Colonic mucosa (tissue), 4 donors: ENCODE data around the gene PRM2. TPM values are rescaled to one million over a fixed set of nuclear protein-coding genes. Genes with fewer than 3 reads are reported as not detected.
A peak's percentile ranks its signal among the peaks of the same experiment; 100 is the strongest.

ENCODE experiments used
- DNase-seq: peaks from one replicate; pipeline ENCODE4 v3.0.0-alpha.2; 2020
- H3K27ac ChIP-seq: fragments of 200-600 bp; one replicate; pipeline ENCODE4 v1.8.0; 2021
- H3K27me3 ChIP-seq: fragments of 200-600 bp; one replicate; pipeline ENCODE4 v1.8.0; 2021
- H3K36me3 ChIP-seq: fragments of 200-600 bp; one replicate; pipeline ENCODE4 v1.8.0; 2021
- H3K4me1 ChIP-seq: fragments of 200-600 bp; one replicate; pipeline ENCODE4 v1.8.0; 2021; ENCODE audit warnings: mild to moderate bottlenecking
- H3K4me3 ChIP-seq: fragments of 200-600 bp; one replicate; pipeline ENCODE4 v1.8.0; 2021
- H3K9ac ChIP-seq, 2 donors: one replicate each; pipeline ENCODE4 v1.7.0; 2013; ENCODE audit warnings: control low read depth in 2 of 2, low read depth in 2 of 2, low read length in 2 of 2
- H3K9me3 ChIP-seq: fragments of 200-600 bp; one replicate; pipeline ENCODE4 v1.8.0; 2021
- intact Hi-C: fragments of 100-400 bp; cut with DNase I; formaldehyde crosslinking; loops from one replicate; pipeline ENCODE4 v1.14.1; 2022
- total RNA-seq, 2 donors: library from RNA; stranded (reverse); fragmentation: NEBNext Ultra II Directional in 1 of 2; extraction: Animal tissue kit (Norgen Biotek cat#: 25700) in 1 of 2; gene quantifications; one replicate each; pipeline ENCODE4 v1.2.1, GENCODE V29; 2021
- TF ChIP-seq, protein P1 (sequence below): fragments of 200-600 bp; IDR thresholded peaks from one replicate; pipeline ENCODE4 v1.8.0; 2022; ENCODE audit warnings: antibody characterized with exemption, mild to moderate bottlenecking
- donor health status: healthy.
- donor health status: DM: no; HTN: no; CAD: no.
- donor health status: DM: no; HTN: no; CAD: no.

Gene PRM2
- total RNA-seq, 2 donors from 2014 or later, result not detected

DNA sequence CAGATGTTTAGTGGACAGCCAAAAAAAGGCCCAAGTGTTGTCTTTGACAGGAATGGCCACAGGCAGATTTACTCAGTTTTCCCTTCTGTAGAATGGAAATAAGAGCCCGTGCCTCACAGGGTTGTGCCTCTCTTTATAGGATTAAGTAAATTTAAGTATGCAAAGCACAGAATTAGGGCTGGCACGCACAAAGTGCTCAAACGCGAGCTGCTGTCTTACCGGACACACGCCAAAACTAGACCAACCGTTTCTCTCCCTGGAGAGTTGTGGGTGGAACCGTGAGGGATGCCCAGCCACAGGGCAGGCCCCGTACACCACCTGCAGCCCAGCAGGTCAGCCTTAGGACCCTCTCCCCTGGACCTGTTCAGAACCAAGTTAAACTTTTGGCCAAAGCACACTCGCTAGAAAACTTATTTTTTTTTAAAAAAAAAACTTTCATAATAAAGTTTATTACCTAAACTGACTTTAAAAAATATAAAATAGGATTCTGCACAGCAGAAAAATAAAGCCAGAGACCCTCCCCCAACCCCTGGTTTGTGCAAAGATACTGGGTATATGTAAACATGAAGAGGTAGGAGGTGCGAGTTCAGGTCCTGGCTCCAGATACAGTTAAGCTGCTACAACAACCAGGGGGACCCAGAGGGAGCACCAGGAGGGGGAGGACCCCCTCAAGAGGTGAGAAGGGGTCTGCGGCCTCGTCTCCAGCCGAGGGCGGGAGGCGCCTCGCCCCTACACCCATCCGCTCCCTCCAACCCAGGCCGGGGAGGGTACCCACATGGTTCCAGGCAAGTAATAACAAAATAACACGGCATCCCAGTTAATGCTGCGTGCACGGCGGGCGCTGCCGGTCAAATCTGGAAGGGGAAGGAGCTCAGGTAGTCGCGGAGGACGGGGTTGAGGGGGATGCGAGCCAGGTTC, 22.0 kb downstream of the PRM2 start:
- Histone ChIP-seq H3K4me1 (peaks cover 8% of the 10 kb centered on the region), H3K9ac (peak overlapping the region; percentile 63 to 86), H3K27me3 (no peaks in the 10 kb centered on the region), H3K4me3 (peak overlapping the region; percentile 93), H3K36me3 (no peaks in the 10 kb centered on the region), H3K27ac (peak overlapping the region; percentile 96), H3K9me3 (no peaks in the 10 kb centered on the region)
- intact Hi-C loops, result loop anchor here (10.0 kb wide), 1 partner anchor 149 kb away; no protein-coding TSS in a partner anchor
- no peak for DNase-seq
- TF ChIP-seq, protein P1, sequence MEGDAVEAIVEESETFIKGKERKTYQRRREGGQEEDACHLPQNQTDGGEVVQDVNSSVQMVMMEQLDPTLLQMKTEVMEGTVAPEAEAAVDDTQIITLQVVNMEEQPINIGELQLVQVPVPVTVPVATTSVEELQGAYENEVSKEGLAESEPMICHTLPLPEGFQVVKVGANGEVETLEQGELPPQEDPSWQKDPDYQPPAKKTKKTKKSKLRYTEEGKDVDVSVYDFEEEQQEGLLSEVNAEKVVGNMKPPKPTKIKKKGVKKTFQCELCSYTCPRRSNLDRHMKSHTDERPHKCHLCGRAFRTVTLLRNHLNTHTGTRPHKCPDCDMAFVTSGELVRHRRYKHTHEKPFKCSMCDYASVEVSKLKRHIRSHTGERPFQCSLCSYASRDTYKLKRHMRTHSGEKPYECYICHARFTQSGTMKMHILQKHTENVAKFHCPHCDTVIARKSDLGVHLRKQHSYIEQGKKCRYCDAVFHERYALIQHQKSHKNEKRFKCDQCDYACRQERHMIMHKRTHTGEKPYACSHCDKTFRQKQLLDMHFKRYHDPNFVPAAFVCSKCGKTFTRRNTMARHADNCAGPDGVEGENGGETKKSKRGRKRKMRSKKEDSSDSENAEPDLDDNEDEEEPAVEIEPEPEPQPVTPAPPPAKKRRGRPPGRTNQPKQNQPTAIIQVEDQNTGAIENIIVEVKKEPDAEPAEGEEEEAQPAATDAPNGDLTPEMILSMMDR, result no peak

DNA sequence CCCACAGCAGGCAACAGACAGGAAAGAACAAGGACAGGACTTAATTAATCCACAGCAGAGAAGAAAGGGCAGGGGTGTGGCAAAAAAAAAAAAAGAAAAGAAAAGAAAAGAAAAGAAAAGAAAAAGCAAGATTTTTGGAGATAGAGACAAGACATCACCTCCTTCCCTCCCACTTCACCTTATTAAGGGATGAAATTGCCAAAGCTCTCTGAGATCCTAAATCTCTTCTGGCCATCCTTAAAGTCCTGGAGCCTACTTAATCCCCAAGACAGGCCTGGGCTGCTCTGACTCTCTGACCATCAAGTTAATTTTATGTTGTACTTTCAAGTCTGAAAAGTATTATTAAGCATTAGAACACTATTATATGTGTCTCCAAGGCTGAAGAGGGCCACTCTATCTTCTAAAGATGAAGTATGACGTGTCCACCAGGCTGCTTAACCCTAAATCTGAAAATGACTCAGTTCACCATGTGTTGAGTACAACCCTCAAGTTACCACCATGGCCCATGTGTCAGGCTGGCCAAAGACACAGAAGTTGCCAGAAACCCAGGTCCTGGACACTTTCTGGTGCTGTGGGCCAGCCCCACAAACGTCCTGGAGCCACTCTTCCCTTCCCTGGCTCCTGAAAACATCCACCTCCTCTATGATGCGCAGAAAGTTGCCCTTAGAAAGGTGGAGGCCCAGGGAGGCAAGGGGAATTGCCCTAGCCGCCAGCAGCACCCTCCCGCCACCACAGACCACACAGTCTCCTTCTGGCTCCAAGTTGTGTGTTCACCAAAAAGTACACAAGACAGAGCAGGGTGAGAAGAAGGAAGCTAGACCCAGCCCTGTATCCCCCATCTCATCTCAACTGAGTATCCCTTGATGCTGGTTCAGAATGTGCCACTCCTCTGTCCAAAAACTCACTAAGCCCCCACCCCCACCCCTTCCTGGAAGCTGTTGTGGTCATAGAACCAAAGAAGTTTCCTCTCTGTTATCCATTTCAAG, 23.0 kb downstream of the PRM2 start:
- Histone ChIP-seq H3K27me3 (no peaks in the 10 kb centered on the region), H3K9me3 (no peaks in the 10 kb centered on the region), H3K36me3 (no peaks in the 10 kb centered on the region), H3K9ac (peak overlapping the region; percentile 12 to 32), H3K4me1 (peaks cover 8% of the 10 kb centered on the region), H3K27ac (no peak overlapping the region), H3K4me3 (peak overlapping the region; percentile 12)
- no peak for DNase-seq
- intact Hi-C loops, result loop anchor here (10.0 kb wide), 1 partner anchor 149 kb away; no protein-coding TSS in a partner anchor
- TF ChIP-seq, protein P1, result no peak

DNA sequence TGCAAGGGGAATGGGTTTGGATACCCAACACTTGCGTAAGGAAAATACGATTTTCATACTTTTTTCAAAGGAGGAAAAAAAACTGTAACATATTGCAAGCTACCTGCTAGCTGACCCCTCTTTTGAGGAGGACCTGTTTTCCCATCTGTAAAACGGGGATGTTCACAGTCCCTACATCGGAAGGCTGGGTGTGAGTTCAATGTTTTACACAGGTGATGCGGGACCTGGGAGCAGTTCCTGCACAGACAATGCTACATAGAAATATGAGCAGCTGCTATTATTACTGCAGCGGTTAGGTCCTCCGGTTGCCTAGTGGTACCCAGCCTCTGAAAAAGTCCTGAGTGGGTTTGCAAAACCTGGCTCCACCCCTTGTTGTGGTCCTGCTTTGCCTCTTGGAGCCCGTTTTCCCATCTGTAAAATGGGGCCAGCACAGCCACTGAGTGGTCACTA, 23.8 kb downstream of the PRM2 start:
- Histone ChIP-seq H3K9ac (no peak overlapping the region), H3K27ac (no peak overlapping the region), H3K4me1 (peaks cover 6% of the 10 kb centered on the region), H3K9me3 (no peaks in the 10 kb centered on the region), H3K36me3 (no peaks in the 10 kb centered on the region), H3K27me3 (no peaks in the 10 kb centered on the region), H3K4me3 (no peak overlapping the region)
- intact Hi-C loops, result loop anchor here (10.0 kb wide), 1 partner anchor 148 kb away; no protein-coding TSS in a partner anchor
- DNase-seq, result no peak
- TF ChIP-seq, protein P1, result no peak

DNA sequence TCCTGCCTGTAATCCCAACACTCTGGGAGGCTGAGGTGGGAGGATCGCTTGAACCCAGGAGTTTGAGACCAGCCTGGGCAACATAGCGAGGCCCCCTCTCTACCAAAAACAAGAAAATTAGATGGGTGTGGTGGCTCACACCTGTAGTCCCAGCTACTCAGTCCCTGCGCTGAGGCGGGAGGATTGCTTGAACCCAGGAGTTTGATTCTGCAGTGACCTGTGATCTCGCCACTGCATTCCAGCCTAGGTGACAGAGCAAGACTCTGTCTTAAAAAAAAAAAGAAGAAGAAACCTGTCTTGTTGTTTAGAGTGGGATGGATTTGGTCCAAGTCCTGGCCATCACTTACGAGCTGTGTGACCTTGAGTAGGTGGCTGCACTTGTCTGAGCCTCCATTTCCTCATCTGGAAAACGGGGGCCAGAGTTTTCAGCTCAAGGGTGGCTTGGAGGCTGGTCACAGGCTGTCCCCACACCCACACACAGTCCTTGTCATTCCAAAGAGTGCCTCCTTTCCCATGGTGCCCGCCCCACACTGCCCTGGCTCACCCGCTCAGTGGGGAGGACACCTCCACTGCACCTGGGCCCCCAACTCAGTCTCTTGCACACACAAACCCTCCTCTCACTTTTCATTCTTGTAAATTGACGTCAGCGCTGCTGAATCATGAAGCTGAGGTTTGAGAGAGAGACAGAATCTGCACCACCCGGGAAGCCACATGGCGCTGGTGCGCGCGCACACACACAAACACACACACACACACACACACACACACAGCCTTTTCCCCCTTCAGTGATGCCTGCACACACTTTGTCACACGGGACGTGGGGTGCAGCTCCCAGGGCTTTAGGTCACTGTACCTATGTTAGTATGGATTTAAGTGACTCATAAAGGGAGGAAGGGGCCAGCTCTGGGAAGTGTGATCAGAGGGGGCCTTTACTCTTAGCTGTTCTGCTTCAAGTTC, 24.5 kb downstream of the PRM2 start:
- H3K4me3 ChIP-seq, result no peak overlapping the region
- no peaks in the 10 kb centered on the region for H3K9me3 ChIP-seq
- H3K27ac ChIP-seq, result no peak overlapping the region
- intact Hi-C loops, result loop anchor here (10.0 kb wide), 1 partner anchor 147 kb away; no protein-coding TSS in a partner anchor
- H3K4me1 ChIP-seq, result no peaks in the 10 kb centered on the region
- TF ChIP-seq, protein P1, result no peak
- no peak for DNase-seq
- no peaks in the 10 kb centered on the region for H3K27me3 ChIP-seq
- no peaks in the 10 kb centered on the region for H3K36me3 ChIP-seq
- H3K9ac ChIP-seq, result no peak overlapping the region
